Measurements from ENCODE around the gene TTLL6. TPM values are rescaled to one million over a fixed set of nuclear protein-coding genes. Genes with fewer than 3 reads are reported as not detected.

Gene TTLL6
- total RNA-seq, 1 donor from 2014 or later, result not detected

GRCh38 chr17:48715496-48716399, 101.3 kb downstream of the TTLL6 start:
- FAIRE-seq (no peak), DNase-seq (ENCODE audit: low read depth) (no peak)
- Histone ChIP-seq H3K4me3 (ENCODE audit: low read depth, low read length) (no peak overlapping the region), H3K27me3 (ENCODE audit: control insufficient read depth, insufficient read depth, low read length) (peaks cover 39% of the 10 kb centered on the region), H3K36me3 (ENCODE audit: control insufficient read depth, insufficient read depth, low read length) (no peaks in the 10 kb centered on the region)
- TF ChIP-seq CTCF (IDR thresholded peaks at IDR 0.05; ENCODE audit: insufficient read depth, low read length, severe bottlenecking), result no peak

Other genes with a start within 250 kb of the TTLL6 start
- not detected in 2 replicates for gene HOXB4, start 238.9 kb downstream of the TTLL6 start, total RNA-seq
- not detected in 2 replicates for gene HOXB3, start 227.0 kb downstream of the TTLL6 start, total RNA-seq
- gene HOXB5, start 223.4 kb downstream of the TTLL6 start, total RNA-seq, result not detected in 2 replicates
- gene HOXB6, start 212.2 kb downstream of the TTLL6 start, total RNA-seq, result not detected in 2 replicates
- not detected in 2 replicates for gene HOXB7, start 206.2 kb downstream of the TTLL6 start, total RNA-seq
- not detected in 2 replicates for gene HOXB8, start 201.9 kb downstream of the TTLL6 start, total RNA-seq
- gene HOXB9, start 190.9 kb downstream of the TTLL6 start, total RNA-seq, result not detected in 2 replicates
- not detected in 2 replicates for gene PRAC1, start 94.7 kb downstream of the TTLL6 start, total RNA-seq
- gene PRAC2, start 94.0 kb downstream of the TTLL6 start, total RNA-seq, result not detected in 2 replicates
- not detected in 2 replicates for gene HOXB13, start 88.5 kb downstream of the TTLL6 start, total RNA-seq
- gene CALCOCO2, start 13.8 kb upstream of the TTLL6 start, total RNA-seq, result 30.3 and 60.3 TPM in 2 replicates
- gene ATP5MC1, start 75.6 kb upstream of the TTLL6 start, total RNA-seq, result 21.4 and 23.4 TPM in 2 replicates
- gene UBE2Z, start 91.2 kb upstream of the TTLL6 start, total RNA-seq, result 37.9 and 71.8 TPM in 2 replicates
- gene SNF8, start 127.6 kb upstream of the TTLL6 start, total RNA-seq, result 77.7 and 98.3 TPM in 2 replicates
- not detected in 2 replicates for gene GIP, start 151.4 kb upstream of the TTLL6 start, total RNA-seq
- not detected in 2 replicates for gene IGF2BP1, start 180.2 kb upstream of the TTLL6 start, total RNA-seq

Measured in bronchial epithelial cell (primary cell).